ENCODE data around the gene PTX4.

Gene PTX4

DNA sequence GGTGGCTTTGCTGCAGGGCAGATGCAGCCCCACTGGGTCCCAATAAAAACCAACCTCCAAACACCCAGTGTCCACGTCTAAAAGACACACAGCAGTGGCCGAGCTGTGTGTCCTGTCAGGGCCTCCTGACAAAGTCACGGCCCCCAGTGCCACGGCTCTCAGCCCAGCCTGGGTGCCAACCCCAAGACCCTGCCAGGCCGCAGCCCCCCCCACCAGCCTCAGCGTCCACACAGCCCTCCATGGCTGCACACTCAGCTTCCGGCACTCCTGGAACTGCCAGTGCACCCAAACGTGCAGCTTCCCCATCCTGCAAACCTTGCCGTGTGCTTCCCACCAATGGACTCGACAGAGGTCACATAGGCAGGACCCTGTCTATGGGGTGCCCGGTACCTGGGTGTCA, 40.8 kb downstream of the PTX4 start:
- Histone ChIP-seq H3K27me3 (replicated peaks; ENCODE audit: control insufficient read depth, insufficient read depth, low read length) (no peaks in the 10 kb centered on the region), H3K36me3 (ENCODE audit: control insufficient read depth, insufficient read depth, low read length) (peaks cover 16% of the 10 kb centered on the region), H3K4me3 (replicated peaks; ENCODE audit: low read depth, low read length) (no peak overlapping the region)
- TF ChIP-seq, protein P1, sequence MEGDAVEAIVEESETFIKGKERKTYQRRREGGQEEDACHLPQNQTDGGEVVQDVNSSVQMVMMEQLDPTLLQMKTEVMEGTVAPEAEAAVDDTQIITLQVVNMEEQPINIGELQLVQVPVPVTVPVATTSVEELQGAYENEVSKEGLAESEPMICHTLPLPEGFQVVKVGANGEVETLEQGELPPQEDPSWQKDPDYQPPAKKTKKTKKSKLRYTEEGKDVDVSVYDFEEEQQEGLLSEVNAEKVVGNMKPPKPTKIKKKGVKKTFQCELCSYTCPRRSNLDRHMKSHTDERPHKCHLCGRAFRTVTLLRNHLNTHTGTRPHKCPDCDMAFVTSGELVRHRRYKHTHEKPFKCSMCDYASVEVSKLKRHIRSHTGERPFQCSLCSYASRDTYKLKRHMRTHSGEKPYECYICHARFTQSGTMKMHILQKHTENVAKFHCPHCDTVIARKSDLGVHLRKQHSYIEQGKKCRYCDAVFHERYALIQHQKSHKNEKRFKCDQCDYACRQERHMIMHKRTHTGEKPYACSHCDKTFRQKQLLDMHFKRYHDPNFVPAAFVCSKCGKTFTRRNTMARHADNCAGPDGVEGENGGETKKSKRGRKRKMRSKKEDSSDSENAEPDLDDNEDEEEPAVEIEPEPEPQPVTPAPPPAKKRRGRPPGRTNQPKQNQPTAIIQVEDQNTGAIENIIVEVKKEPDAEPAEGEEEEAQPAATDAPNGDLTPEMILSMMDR (IDR thresholded peaks at IDR 0.05; ENCODE audit: insufficient read depth, low read length, poor library complexity, severe bottlenecking) = no peak
- DNase-seq (ENCODE audit: extremely low read depth, insufficient read length) = no peak

DNA sequence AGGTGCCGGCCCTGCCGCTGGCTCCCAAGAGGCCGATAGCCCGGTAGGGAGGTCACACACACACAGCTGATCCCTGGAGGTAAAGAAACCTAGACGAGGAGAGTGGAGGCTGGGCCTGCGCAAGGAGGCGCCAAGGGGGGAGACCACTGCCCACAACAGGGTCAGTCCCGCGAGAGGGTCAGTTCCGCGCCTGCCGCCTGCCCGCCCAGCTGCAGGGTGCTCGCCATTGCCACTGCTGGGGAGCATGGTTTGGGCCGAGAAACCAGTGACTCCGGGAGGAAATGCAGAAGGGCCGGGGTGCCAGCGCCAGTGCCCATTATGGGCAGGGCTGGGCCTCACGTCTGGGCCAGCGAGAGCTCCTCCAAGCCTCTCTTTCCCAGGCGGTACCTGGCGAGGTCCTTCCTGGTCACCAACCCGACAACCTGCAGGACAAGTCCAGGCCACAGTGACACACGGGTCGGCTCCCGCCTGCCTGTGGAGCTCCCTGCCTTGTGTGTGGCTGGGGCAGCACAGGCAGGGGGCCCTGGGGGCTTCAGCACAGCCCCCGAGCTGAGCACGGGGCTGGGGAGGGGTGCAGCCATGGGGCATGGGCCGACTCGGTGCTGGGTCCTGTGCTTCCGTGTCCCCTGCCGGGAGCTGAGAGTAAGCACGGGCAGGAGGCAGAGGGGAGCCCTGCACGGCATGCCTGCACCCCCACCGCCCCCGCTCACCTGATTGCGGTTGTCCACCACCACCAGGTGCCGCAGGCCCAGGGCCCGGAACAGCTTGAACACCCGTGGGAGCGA, 42.3 kb downstream of the PTX4 start:
- Histone ChIP-seq H3K36me3 (ENCODE audit: control insufficient read depth, insufficient read depth, low read length) (peaks cover 9% of the 10 kb centered on the region), H3K27me3 (replicated peaks; ENCODE audit: control insufficient read depth, insufficient read depth, low read length) (no peaks in the 10 kb centered on the region), H3K4me3 (replicated peaks; ENCODE audit: low read depth, low read length) (no peak overlapping the region)
- no peak for DNase-seq (ENCODE audit: extremely low read depth, insufficient read length)
- TF ChIP-seq, protein P1 (IDR thresholded peaks at IDR 0.05; ENCODE audit: insufficient read depth, low read length, poor library complexity, severe bottlenecking) = no peak

DNA sequence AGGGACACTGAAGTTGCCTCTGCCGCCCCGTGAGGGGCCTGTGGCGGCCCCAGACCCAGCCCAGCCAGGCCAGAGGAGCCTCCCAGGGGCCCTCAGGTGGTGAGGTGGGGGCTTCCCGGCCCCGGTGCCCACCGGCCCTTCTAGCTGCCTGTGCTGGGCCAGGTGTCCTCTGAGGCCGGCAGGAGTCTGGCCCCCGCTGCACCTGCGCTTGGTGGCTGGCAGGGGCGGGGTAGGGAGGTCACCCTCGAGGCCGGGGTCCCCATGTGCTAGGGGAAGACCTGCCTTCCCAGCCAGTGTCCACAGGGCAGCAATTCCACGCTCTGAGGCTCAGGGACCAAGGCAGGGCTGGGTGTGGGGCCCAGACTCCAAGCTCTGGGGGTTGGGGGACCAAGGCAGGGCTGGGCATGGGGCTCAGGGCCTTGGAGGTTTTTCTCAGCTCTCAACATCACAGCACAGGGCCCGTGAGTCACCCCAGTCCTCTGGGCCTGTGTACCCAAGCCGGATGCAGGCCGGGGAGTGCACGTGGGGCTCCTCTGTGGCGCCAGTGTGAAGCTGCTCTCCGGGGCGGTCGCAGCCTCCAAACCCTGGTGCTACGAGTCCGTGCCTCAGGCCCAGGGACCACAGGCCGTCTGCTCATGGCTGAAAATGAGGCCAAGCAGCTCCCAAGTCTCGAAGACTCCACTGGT, 43.1 kb downstream of the PTX4 start:
- Histone ChIP-seq H3K27me3 (replicated peaks; ENCODE audit: control insufficient read depth, insufficient read depth, low read length) (no peaks in the 10 kb centered on the region), H3K36me3 (ENCODE audit: control insufficient read depth, insufficient read depth, low read length) (peaks cover 7% of the 10 kb centered on the region), H3K4me3 (replicated peaks; ENCODE audit: low read depth, low read length) (no peak overlapping the region)
- no peak for DNase-seq (ENCODE audit: extremely low read depth, insufficient read length)
- TF ChIP-seq, protein P1 (IDR thresholded peaks at IDR 0.05; ENCODE audit: insufficient read depth, low read length, poor library complexity, severe bottlenecking) = no peak

DNA sequence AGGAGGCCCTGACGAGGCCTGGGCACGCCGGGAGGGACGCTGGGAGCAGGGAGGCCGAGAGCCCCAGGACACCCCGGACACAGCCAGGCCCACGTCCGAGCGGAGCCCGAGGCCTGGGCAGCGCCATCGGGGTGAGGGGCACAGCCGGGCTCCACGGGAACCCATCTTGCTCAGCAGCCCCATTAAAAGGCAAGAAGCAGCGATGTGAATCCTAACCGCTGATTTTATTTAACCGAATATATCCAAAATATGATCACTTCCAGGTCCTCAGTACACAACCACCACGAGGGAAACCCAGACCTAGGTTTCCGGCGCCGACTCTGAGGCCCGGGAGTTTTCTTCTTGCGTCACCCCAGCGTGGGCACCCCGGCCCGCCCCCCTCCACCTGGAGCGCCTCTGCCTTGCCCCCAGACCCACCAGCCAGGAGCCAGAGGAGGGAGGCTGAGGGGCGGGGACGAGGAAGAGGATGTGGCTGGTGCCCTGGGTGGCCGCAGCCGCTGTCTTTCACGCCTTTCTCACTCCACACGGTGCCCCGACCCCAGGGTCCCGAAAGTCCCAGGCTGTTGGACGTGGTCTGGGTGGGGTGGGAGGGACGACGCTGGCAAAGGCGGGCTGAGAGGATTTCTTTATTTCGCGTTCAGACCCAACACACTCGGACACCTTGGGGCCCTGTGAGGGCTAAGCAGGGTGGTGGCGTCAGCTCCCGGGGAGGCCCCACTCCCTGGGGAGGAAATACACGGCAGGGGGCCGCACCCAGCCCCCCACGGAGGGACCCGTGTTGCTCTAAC, 43.8 kb downstream of the PTX4 start:
- TF ChIP-seq, protein P1 (IDR thresholded peaks at IDR 0.05; ENCODE audit: insufficient read depth, low read length, poor library complexity, severe bottlenecking) = no peak
- H3K27me3 ChIP-seq (replicated peaks; ENCODE audit: control insufficient read depth, insufficient read depth, low read length) = no peaks in the 10 kb centered on the region
- H3K36me3 ChIP-seq (ENCODE audit: control insufficient read depth, insufficient read depth, low read length) = peaks cover 7% of the 10 kb centered on the region
- H3K4me3 ChIP-seq (replicated peaks; ENCODE audit: low read depth, low read length) = no peak overlapping the region
- no peak for DNase-seq (ENCODE audit: extremely low read depth, insufficient read length)

DNA sequence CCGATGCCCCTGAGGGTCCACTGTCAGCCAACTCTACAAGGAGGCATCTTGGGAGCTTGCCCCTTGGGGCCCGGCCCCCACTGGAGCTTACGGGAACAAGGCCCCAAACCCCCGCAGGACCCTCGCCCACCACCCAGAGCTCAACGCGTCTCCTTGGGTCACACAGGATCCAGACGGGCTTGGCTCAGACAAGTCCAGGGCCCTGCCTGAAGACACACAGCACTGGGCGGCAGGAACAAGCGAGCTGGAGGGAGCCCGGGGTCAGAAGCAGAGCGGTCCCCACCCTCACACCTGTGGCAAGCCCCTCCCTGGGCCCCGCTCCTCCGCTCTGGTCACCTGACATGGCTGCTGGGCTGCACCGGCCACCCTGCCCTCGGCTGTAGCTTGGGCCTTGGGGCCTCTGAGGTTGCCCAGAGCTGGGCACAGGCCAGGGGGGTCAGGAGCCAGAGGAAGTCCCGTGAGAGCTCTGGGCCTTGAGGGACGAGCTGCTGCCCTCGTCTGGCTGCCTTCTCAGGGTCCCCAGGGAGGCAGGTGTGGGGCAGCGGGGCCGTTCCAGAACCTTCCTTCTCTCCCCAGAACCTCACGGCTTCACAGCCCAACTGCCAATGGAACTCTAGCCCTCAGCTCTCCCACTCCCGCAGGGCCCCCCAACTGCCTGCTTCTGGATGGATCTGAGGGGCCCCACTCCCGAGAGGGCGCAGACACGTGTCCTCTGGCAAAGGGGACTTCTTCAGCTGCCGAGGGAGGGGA, 44.6 kb downstream of the PTX4 start, which contains the start of gene CCDC154:
Gene CCDC154 (minus strand): TSS at position 577 of the 750 bp plus-strand sequence. CDS start 234 bp downstream, at position 343.
- H3K27me3 ChIP-seq (replicated peaks; ENCODE audit: control insufficient read depth, insufficient read depth, low read length) = no peaks in the 10 kb centered on the region
- no peak for DNase-seq (ENCODE audit: extremely low read depth, insufficient read length)
- H3K4me3 ChIP-seq (replicated peaks; ENCODE audit: low read depth, low read length) = no peak within 1 kb of the TSS
- H3K36me3 ChIP-seq (ENCODE audit: control insufficient read depth, insufficient read depth, low read length) = peaks cover 6% of the 10 kb centered on the region
- TF ChIP-seq, protein P1 (IDR thresholded peaks at IDR 0.05; ENCODE audit: insufficient read depth, low read length, poor library complexity, severe bottlenecking) = no peak
